Activated T-helper 17 cell treated with anti-CD3 and anti-CD28 coated beads, Interleukin-2, amount 50 U/mL, for 72 hours (primary cell): ENCODE results near the gene GOLGA8B. TPM values are rescaled to one million over a fixed set of nuclear protein-coding genes. Genes with fewer than 3 reads are reported as not detected.
"Not testable (repeated sequence)": the region's sequence is repeated elsewhere in the genome, so short reads cannot be mapped to it uniquely, and the experiment has no call there.

ENCODE experiments used
- ATAC-seq: fragments of 150-1000 bp; cut with Tn5 transposase; replicated peaks from 2 replicates; pipeline ENCODE4 v1.10.0; 2021; ENCODE audit warnings: mild to moderate bottlenecking, moderate library complexity
- H3K27ac Mint-ChIP-seq: one replicate; pipeline ENCODE4 v1.8.0; 2022; ENCODE audit warnings: mixed read lengths
- H3K27me3 Mint-ChIP-seq: one replicate; pipeline ENCODE4 v1.8.0; 2022; ENCODE audit warnings: mixed read lengths
- H3K36me3 Mint-ChIP-seq: one replicate; pipeline ENCODE4 v1.8.0; 2022; ENCODE audit warnings: low read depth, mild to moderate bottlenecking, mixed read lengths
- H3K4me1 Mint-ChIP-seq: one replicate; pipeline ENCODE4 v1.8.0; 2022; ENCODE audit warnings: mixed read lengths
- H3K4me3 Mint-ChIP-seq: one replicate; pipeline ENCODE4 v1.8.0; 2022; ENCODE audit warnings: mild to moderate bottlenecking, mixed read lengths
- H3K9me3 Mint-ChIP-seq: one replicate; pipeline ENCODE4 v1.8.0; 2022; ENCODE audit warnings: mixed read lengths
- total RNA-seq, 2 donors: library from RNA; stranded (reverse); gene quantifications; one replicate each; pipeline ENCODE4 v1.2.3, GENCODE V29; 2022

GOLGA8B gene, protein sequence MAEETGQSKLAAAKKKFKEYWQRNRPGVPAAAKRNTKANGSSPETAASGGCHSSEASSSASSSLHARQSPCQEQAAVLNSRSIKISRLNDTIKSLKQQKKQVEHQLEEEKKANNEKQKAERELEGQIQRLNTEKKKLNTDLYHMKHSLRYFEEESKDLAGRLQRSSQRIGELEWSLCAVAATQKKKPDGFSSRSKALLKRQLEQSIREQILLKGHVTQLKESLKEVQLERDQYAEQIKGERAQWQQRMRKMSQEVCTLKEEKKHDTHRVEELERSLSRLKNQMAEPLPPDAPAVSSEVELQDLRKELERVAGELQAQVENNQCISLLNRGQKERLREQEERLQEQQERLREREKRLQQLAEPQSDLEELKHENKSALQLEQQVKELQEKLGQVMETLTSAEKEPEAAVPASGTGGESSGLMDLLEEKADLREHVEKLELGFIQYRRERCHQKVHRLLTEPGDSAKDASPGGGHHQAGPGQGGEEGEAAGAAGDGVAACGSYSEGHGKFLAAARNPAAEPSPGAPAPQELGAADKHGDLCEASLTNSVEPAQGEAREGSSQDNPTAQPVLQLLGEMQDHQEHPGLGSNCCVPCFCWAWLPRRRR
- total RNA-seq = 100 to 1,000 TPM; 202 to 437 TPM

DNA sequence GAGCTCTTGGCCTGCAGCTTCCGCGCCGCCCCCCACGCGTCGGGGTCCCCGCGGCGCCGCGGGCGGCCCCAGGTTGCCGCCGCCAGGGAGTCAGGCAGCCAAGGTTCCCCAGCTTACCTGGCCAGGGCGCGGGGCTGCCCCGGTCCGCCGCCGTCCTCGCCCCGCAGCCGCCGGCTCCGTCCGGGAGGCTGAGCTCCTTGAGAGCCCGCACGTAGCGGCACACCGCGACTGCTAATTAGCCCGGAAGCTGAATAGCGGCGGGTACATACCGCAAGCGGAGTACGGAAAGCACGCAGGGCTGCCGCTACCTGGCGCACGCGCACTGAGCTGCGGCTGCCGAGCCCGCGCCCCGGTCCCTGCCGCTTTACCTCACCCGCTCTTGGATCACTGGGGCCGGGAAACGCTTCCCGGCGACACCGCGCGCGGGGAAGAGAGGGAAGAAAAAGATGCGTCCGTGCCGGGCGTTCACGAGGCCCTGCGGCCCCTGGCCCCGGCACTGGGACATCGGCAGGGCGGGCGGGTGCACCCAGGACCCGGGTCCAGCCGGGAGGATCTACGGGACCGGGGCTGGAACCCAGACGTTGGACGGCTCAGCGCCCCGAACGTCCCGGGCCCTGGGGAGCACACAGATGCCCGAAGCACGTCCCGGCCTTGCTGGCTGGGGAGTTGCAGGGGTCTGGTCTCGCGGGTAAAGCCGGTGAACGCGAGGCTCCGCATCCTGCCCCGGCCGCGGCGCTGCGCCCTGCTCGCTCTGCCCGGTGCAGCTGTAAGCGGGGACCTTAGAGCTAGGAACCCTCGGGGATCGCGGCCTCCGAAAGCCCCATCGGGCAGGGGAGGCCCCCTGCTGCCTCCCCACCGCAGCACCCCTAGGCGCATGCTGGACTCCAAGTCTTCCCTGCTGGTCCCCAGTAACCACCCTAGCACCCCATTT, at the start of gene GOLGA8B:
GOLGA8B (minus strand) TSS at position 253 of the 931 bp plus-strand sequence. CDS start 47,739 bp downstream, outside the sequence.
- no peaks in the 10 kb centered on the region for H3K9me3 Mint-ChIP-seq
- peak; percentile 77 for ATAC-seq
- peak within 1 kb of the TSS; percentile 81 for H3K4me3 Mint-ChIP-seq

DNA sequence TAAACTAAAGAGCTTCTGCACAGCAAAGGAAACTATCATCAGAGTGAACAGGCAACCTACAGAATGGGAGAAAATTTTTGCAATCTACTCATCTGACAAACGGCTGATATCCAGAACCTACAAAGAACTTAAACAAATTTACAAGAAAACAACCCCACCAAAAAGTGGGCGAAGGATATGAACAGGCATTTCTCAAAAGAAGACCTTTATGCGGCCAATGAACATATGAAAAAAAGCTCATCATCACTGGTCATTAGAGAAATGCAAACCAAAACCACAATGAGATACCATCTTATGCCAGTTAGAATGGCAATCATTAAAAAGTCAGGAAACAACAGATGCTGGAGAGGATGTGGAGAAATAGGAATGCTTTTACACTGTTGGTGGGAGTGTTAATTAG, 49.7 kb upstream of the GOLGA8B start:
- H3K4me1 Mint-ChIP-seq, H3K27ac Mint-ChIP-seq, H3K36me3 Mint-ChIP-seq, ATAC-seq, H3K9me3 Mint-ChIP-seq, H3K27me3 Mint-ChIP-seq, H3K4me3 Mint-ChIP-seq: not testable (repeated sequence)

More for the DNA sequence above, at the start of gene GOLGA8B:
- Mint-ChIP-seq H3K4me1 (peaks cover 17% of the 10 kb centered on the region), H3K36me3 (peaks cover 5% of the 10 kb centered on the region), H3K27ac (peak within 1 kb of the TSS; percentile 87), H3K27me3 (no peaks in the 10 kb centered on the region)

DNA sequence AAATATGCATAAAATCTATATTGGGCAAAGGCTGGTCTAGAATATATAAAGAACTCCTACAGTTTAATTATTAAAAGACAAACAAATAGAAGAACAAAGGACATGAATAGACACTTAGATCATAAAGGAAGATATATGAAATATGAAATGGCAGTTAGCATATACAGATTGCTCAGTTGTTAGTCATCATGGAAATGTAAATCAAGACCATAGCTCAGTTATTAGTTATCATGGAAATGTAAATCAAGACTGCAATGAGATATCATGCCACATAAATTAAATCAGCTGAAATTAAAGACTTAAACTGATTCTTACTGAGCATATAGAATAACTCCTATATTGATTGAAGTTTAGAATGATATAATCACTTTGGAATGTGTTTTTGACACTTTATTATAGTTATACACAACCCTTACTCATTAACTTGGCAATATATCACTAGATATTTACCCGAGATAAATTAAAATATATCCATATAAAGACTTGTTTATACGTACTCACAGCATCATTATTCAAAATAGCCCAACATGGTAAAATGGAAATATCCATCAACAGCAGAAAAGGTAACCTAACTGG, 45.2 kb upstream of the GOLGA8B start:
- no peak overlapping the region for H3K4me3 Mint-ChIP-seq
- no peak overlapping the region for H3K27ac Mint-ChIP-seq
- no peaks in the 10 kb centered on the region for H3K36me3 Mint-ChIP-seq
- no peaks in the 10 kb centered on the region for H3K9me3 Mint-ChIP-seq
- peaks cover 19% of the 10 kb centered on the region for H3K27me3 Mint-ChIP-seq
- H3K4me1 Mint-ChIP-seq = no peaks in the 10 kb centered on the region
- no peak for ATAC-seq

DNA sequence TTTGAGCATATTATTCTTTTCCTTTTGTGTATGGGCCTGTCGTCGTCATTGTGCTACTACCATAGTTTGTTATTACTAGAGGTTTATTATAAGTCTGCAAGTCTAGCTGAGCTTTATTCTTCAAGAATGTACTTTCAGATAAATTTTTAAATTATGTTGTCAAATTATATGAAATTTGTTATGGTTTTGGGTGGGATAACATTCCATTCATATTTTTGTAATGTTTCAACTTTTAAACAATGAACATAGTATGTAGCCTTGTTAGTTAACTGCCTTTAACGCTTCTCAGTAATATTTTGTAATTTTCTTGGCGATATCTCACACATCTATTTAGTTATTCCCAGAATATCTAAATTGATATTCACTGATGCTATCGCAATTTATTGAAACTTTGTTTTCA, 41.6 kb upstream of the GOLGA8B start:
- no peaks in the 10 kb centered on the region for H3K36me3 Mint-ChIP-seq
- H3K9me3 Mint-ChIP-seq = no peaks in the 10 kb centered on the region
- H3K27ac Mint-ChIP-seq = no peak overlapping the region
- no peak overlapping the region for H3K4me3 Mint-ChIP-seq
- peaks cover 32% of the 10 kb centered on the region for H3K27me3 Mint-ChIP-seq
- ATAC-seq = no peak
- H3K4me1 Mint-ChIP-seq = no peaks in the 10 kb centered on the region

DNA sequence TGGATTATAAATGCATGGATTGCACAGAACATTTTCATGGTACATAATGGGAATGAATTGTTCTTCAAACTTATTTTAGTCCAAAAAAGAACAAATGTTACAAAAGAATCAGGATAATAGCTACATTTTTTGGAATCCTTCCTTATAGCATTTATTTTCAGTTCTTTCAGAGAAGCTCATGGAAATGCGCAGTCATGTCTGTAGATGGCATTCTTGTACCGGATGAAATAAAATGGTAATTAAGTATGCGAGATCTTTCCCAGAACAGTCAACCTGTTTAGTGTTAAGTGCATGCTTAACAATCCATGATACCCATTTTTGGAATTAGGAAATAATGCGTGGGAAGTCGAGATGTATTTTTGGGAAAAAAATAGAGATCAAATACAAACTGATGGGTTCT, 38.2 kb upstream of the GOLGA8B start:
- H3K4me3 Mint-ChIP-seq = no peak overlapping the region
- ATAC-seq = no peak
- no peaks in the 10 kb centered on the region for H3K36me3 Mint-ChIP-seq
- peaks cover 3% of the 10 kb centered on the region for H3K4me1 Mint-ChIP-seq
- H3K9me3 Mint-ChIP-seq = no peaks in the 10 kb centered on the region
- H3K27ac Mint-ChIP-seq = no peak overlapping the region
- peaks cover 28% of the 10 kb centered on the region for H3K27me3 Mint-ChIP-seq

DNA sequence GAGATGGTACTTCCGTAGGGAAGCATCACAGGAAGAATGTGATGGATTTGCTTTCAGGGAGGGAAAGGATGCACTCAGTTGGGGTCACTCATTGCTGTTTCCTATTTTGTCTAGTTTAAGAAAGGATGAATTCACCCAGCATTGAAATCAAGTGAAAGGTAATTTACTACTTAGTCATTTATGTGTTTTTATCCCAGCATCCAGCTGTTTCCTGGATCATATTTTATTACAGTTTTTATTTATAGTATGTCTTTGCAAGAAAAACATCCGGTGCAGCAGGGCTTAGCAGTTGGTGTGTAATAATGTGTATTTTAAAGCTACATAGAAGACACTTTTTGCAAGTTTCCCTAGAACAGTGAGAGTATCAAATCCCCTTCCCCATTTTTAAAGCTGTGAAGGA, 37.4 kb upstream of the GOLGA8B start:
- peaks cover 5% of the 10 kb centered on the region for H3K4me1 Mint-ChIP-seq
- no peaks in the 10 kb centered on the region for H3K9me3 Mint-ChIP-seq
- peaks cover 25% of the 10 kb centered on the region for H3K27me3 Mint-ChIP-seq

DNA sequence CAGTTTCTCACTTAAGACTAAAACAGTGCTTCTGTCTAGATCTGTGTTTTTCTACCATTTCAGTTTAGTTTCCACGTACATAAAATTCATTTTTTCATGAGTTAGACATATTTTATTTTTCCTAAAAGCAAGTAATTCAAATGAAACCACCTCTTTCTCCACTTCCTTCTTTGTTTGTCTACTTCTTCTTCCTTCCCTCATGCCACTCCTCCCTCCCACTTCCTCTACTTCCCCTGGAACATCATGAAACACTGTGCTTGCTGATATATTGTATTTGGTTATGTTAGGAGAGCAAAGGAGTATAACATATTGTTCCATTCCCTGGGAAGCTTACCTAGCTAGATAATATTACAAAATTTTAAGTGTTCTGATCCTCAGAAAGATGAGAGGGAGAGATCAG, 36.7 kb upstream of the GOLGA8B start:
- Mint-ChIP-seq H3K9me3 (no peaks in the 10 kb centered on the region), H3K27me3 (peaks cover 25% of the 10 kb centered on the region), H3K4me1 (peaks cover 5% of the 10 kb centered on the region), H3K36me3 (no peaks in the 10 kb centered on the region), H3K27ac (no peak overlapping the region), H3K4me3 (no peak overlapping the region)
- no peak for ATAC-seq

More for the DNA sequence above, 37.4 kb upstream of the GOLGA8B start:
- Mint-ChIP-seq H3K4me3 (no peak overlapping the region), H3K27ac (no peak overlapping the region), H3K36me3 (no peaks in the 10 kb centered on the region)
- no peak for ATAC-seq

DNA sequence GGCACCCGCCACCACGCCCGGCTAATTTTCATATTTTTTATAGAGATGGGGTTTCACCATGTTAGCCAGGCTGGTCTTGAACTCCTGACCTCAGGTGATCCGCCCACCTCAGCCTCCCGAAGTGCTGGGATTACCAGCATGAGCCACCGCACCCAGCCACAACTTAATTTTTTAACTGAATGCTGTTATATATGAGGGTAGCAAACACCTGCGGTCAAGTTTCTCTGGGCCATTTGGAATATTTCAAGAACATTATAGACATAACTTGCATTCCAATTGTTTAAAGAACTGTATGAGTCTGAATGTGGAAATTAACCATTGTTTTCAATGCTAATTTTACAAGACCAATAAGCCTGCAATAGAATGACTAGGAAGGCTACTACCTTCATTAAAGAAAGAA, 35.7 kb upstream of the GOLGA8B start:
- H3K27me3 Mint-ChIP-seq = peaks cover 25% of the 10 kb centered on the region
- no peak overlapping the region for H3K4me3 Mint-ChIP-seq
- ATAC-seq = no peak
- H3K4me1 Mint-ChIP-seq = peaks cover 5% of the 10 kb centered on the region
- H3K9me3 Mint-ChIP-seq = no peaks in the 10 kb centered on the region
- no peak overlapping the region for H3K27ac Mint-ChIP-seq
- no peaks in the 10 kb centered on the region for H3K36me3 Mint-ChIP-seq

DNA sequence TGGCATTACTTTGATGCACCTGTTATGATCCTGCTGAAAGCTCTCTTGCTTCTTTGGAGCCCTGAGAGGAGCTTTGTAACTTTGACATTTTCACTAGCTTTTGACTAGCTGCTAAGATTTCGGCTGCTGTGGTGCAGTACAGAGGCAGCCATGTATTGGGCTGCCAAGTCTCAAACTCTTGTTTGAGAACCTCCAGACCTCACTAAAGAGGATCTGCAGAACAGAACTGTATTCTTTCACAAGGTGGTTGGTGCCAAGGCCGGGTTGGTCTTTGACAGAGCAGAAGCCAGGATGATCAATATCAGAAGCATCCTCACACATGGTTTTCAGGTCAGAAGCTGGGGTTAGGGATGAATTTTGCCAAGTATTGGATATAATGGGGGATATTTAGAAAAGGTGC, 34.6 kb upstream of the GOLGA8B start:
- Mint-ChIP-seq H3K4me3 (no peak overlapping the region), H3K27ac (no peak overlapping the region), H3K36me3 (no peaks in the 10 kb centered on the region), H3K27me3 (peaks cover 28% of the 10 kb centered on the region), H3K9me3 (no peaks in the 10 kb centered on the region), H3K4me1 (peaks cover 5% of the 10 kb centered on the region)
- no peak for ATAC-seq

DNA sequence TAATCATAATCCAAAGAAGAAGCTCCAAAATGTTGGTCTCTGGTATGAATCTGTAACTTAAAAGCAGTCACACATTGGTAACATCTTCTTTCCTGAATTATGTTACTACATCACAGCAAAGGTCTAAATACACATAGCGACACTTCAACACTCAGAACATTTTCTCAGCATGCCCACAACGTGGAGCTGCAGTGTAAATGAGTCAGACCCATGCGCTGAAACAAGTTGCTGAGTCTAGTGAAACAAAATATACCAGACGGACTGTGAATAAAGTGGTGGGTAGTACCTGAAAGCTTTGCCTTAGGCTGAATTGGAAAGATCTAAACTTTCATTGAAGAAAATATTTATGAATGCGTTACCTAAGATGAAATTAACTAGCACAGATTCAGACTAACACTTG, 33.2 kb upstream of the GOLGA8B start:
- Mint-ChIP-seq H3K4me1 (peaks cover 5% of the 10 kb centered on the region), H3K27me3 (peaks cover 24% of the 10 kb centered on the region), H3K4me3 (no peak overlapping the region), H3K36me3 (no peaks in the 10 kb centered on the region), H3K27ac (no peak overlapping the region), H3K9me3 (no peaks in the 10 kb centered on the region)
- ATAC-seq = peak; percentile 97

DNA sequence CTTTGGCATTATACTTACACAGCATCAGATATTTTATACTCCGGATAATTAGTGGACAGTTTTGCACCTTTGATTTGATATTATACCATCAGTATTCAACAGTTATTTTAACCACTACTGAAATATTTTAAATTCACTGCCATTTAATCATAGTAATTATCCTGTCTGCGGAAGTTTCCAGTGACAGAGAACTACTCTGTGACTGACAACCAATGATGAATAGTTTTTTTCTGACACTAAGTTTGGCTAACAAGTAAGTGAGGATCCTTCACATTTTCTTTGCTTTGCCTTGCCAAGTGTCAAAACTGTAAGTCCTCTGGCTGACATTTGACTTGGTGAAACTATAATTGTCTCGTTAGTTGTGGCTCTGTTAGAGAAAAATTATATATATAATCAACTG, 30.5 kb upstream of the GOLGA8B start:
- Mint-ChIP-seq H3K27ac (no peak overlapping the region), H3K4me1 (peaks cover 5% of the 10 kb centered on the region), H3K9me3 (no peaks in the 10 kb centered on the region), H3K27me3 (peaks cover 14% of the 10 kb centered on the region), H3K4me3 (no peak overlapping the region), H3K36me3 (no peaks in the 10 kb centered on the region)
- no peak for ATAC-seq

DNA sequence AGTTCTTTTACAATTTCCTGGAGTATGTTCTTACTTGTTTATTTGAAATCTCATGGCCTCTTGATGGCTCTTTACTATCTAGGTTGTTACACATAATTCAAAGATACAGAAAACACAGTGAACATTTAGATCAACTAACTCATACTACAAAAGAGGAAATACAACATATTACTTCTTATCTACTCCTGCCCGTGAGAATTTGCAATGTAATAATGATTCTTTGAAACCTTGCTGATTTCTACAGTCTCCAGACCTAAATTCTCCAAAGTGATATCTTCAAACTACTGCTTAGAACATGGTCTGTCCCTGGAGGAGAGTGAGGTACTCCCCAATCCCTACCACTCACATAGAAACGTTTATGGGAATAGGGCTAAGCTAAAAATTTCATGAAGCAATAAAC, 29.9 kb upstream of the GOLGA8B start:
- Mint-ChIP-seq H3K4me1 (peaks cover 5% of the 10 kb centered on the region), H3K36me3 (no peaks in the 10 kb centered on the region), H3K27ac (no peak overlapping the region), H3K4me3 (no peak overlapping the region), H3K27me3 (peaks cover 18% of the 10 kb centered on the region), H3K9me3 (no peaks in the 10 kb centered on the region)
- ATAC-seq = no peak

DNA sequence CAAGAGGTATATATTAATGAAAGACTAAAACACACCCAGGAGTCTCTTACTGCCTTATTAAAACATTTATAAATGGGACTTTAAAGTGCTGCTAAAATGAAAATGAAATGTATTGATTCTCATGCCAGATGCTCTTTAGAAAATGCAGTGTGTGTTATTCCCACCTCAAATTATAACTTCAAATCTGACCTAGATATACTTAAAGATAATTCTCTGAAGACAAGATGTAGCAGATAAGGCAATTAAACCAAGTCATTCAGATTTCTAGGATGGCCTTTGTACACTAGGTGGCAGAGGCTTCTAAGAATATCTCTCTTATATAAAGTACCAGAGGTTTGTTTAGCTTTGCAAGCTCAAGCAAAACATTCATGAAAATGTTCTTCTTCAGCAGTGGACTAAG, 26.9 kb upstream of the GOLGA8B start:
- Mint-ChIP-seq H3K27ac (no peak overlapping the region), H3K9me3 (no peaks in the 10 kb centered on the region), H3K4me3 (peak overlapping the region; percentile 53), H3K36me3 (no peaks in the 10 kb centered on the region), H3K4me1 (no peaks in the 10 kb centered on the region), H3K27me3 (peaks cover 18% of the 10 kb centered on the region)
- ATAC-seq = peak; percentile 32
